HCT116 (cell line): ENCODE data around the gene PYGL. TPM values are rescaled to one million over a fixed set of nuclear protein-coding genes. Genes with fewer than 3 reads are reported as not detected.

Source experiments
- ATAC-seq: fragments of 200-7000 bp; cut with Tn5 transposase; 2 replicates; pipeline ENCODE4 v1.9.1; 2020; ENCODE audit warnings: mild to moderate bottlenecking, moderate library complexity
- BruUV-seq: library from RNA; stranded (reverse); fragments of 400-500 nt; replicated peaks from 2 replicates; lab custom pipeline; 2021; lab: Mats Ljungman, UMichigan
- CTCF ChIA-PET: fragments of 300-600 bp; sonication (Branson Sonifier 250); formaldehyde crosslinking; loops from one replicate; lab custom pipeline; 2021; ENCODE audit warnings: antibody characterized with exemption; lab: Charles Lee
- POLR2A ChIA-PET: fragments of 300-600, 350-600 bp; sonication (Branson Sonifier 250); formaldehyde crosslinking; loops from one replicate; lab custom pipeline; 2021; ENCODE audit warnings: antibody characterized with exemption; lab: Charles Lee
- RAD21 ChIA-PET, 2 experiments: fragments of 300-600 bp; sonication (Branson Sonifier 250); formaldehyde crosslinking; loops; one replicate each; lab custom pipeline; 2023; ENCODE audit warnings: low total read pairs in 2 of 2; ENCODE audit not compliant: uncharacterized antibody in 2 of 2, unreplicated experiment in 2 of 2, low non-redundant PET in 1 of 2; lab: Charles Lee
- DNase-seq: peaks from one replicate; pipeline ENCODE4 v3.0.0-alpha.2; 2010; ENCODE audit warnings: low read depth, low spot score
- H2AFZ ChIP-seq: fragments of 200-600 bp; shearing (Covaris generic), sonication (generic); 2 replicates; pipeline ENCODE4 v1.6.1; 2017; ENCODE audit warnings: low read depth, mixed run types, mixed read lengths, antibody characterized with exemption, low read length; ENCODE audit not compliant: poor library complexity, severe bottlenecking
- H3K27ac ChIP-seq: 2 replicates; pipeline ENCODE4 v1.5.1; 2012; ENCODE audit warnings: low read depth, low read length
- H3K27me3 ChIP-seq: fragments of 200-600 bp; sonication (generic); 2 replicates; pipeline ENCODE4 v1.6.1; 2016; ENCODE audit warnings: mixed run types, low read length, mixed read lengths; ENCODE audit not compliant: insufficient read depth
- H3K36me3 ChIP-seq, 2 experiments: fragments of 200-500 bp in 1 of 2; fragments of 200-600 bp in 1 of 2; sonication (Bioruptor generic) in 1 of 2; sonication (generic) in 1 of 2; 2 replicates each; pipeline versions ENCODE4 v1.5.1 to v1.6.1; 2014 to 2016; ENCODE audit warnings: low read length in 2 of 2, inconsistent platforms in 1 of 2, mixed read lengths in 1 of 2, mixed run types in 1 of 2; ENCODE audit not compliant: insufficient read depth in 2 of 2, control insufficient read depth in 1 of 2
- H3K4me1 ChIP-seq, 2 experiments: fragments of 200-600 bp in 1 of 2; sonication (generic) in 1 of 2; 2 replicates each; pipeline versions ENCODE4 v1.5.1 to v1.6.1; 2012 to 2017; ENCODE audit warnings: low read length in 2 of 2, inconsistent platforms in 1 of 2, mild to moderate bottlenecking in 1 of 2, mixed read lengths in 1 of 2, mixed run types in 1 of 2, moderate library complexity in 1 of 2; ENCODE audit not compliant: insufficient read depth in 2 of 2, control insufficient read depth in 1 of 2
- H3K4me2 ChIP-seq: fragments of 200-600 bp; sonication (generic); 2 replicates; pipeline ENCODE4 v1.6.1; 2017; ENCODE audit warnings: mixed run types, low read length, mixed read lengths
- H3K4me3 ChIP-seq, 2 experiments: fragments of 200-600 bp in 1 of 2; sonication (generic) in 1 of 2; replicated peaks in 1 of 2; 2 replicates each; pipeline ENCODE4 v1.5.1; 2011 to 2016; ENCODE audit warnings: low read length in 2 of 2, control low read depth in 1 of 2, low read depth in 1 of 2, mild to moderate bottlenecking in 1 of 2, mixed read lengths in 1 of 2, mixed run types in 1 of 2
- H3K79me2 ChIP-seq: fragments of 200-600 bp; sonication (generic); 2 replicates; pipeline ENCODE4 v1.6.1; 2017; ENCODE audit warnings: mild to moderate bottlenecking, mixed run types, low read length, moderate library complexity, mixed read lengths; ENCODE audit not compliant: insufficient read depth
- H3K9ac ChIP-seq: fragments of 200-600 bp; sonication (generic); 2 replicates; pipeline ENCODE4 v1.6.1; 2016; ENCODE audit warnings: low read length, mixed read lengths
- H3K9me2 ChIP-seq: fragments of 200-600 bp; sonication (generic), shearing (Covaris generic); 2 replicates; pipeline ENCODE4 v1.6.1; 2017; ENCODE audit warnings: mixed run types, mild to moderate bottlenecking, moderate library complexity; ENCODE audit not compliant: insufficient read depth
- H3K9me3 ChIP-seq, 2 experiments: fragments of 200-500 bp in 1 of 2; fragments of 200-600 bp in 1 of 2; sonication (Bioruptor generic) in 1 of 2; sonication (generic) in 1 of 2; 2 replicates each; pipeline ENCODE4 v1.6.1; 2014 to 2017; ENCODE audit warnings: low read length in 2 of 2, mixed read lengths in 2 of 2, inconsistent platforms in 1 of 2, low read depth in 1 of 2, mild to moderate bottlenecking in 1 of 2, mixed run types in 1 of 2, moderate library complexity in 1 of 2; ENCODE audit not compliant: control insufficient read depth in 1 of 2, insufficient read depth in 1 of 2
- H4K20me1 ChIP-seq: fragments of 200-600 bp; sonication (generic), shearing (Covaris generic); 2 replicates; pipeline ENCODE4 v1.6.1; 2017; ENCODE audit warnings: mixed run types, mild to moderate bottlenecking, moderate library complexity; ENCODE audit not compliant: insufficient read depth
- CEBPB ChIP-seq: IDR thresholded peaks from 2 replicates; pipeline ENCODE4 v1.6.1; 2012; ENCODE audit warnings: low read depth
- ELF1 ChIP-seq: IDR thresholded peaks from 2 replicates; pipeline ENCODE4 v1.6.1; 2012; ENCODE audit warnings: low read depth, borderline replicate concordance
- EZH2phosphoT487 ChIP-seq: fragments of 200-600 bp; IDR thresholded peaks from 2 replicates; pipeline ENCODE4 v1.6.1; 2018; ENCODE audit warnings: antibody characterized with exemption, borderline replicate concordance
- JUND ChIP-seq: IDR thresholded peaks from 2 replicates; pipeline ENCODE4 v1.6.1; 2012
- POLR2A ChIP-seq: IDR thresholded peaks from 2 replicates; pipeline ENCODE4 v1.7.0; 2011; ENCODE audit warnings: borderline replicate concordance; ENCODE audit not compliant: insufficient read depth, insufficient read length; ENCODE audit errors: extremely low read depth
- POLR2AphosphoS5 ChIP-seq: IDR thresholded peaks from 2 replicates; pipeline ENCODE4 v1.6.1; 2011; ENCODE audit warnings: mild to moderate bottlenecking, low read depth, low read length, moderate library complexity
- SIN3A ChIP-seq: IDR thresholded peaks from 2 replicates; pipeline ENCODE4 v1.6.1; 2012; ENCODE audit warnings: low read depth
- SRF ChIP-seq: IDR thresholded peaks from 2 replicates; pipeline ENCODE4 v1.6.1; 2012; ENCODE audit warnings: low read depth
- TCF7L2 ChIP-seq: IDR thresholded peaks from 2 replicates; pipeline ENCODE4 v1.7.0; 2011; ENCODE audit warnings: borderline replicate concordance, inconsistent platforms; ENCODE audit not compliant: insufficient read depth, insufficient read length; ENCODE audit errors: extremely low read depth
- ZFX ChIP-seq: fragments of 450-650 bp; IDR thresholded peaks from 2 replicates; pipeline ENCODE4 v1.6.1; 2017
- intact Hi-C: fragments of 100-400 bp; cut with micrococcal nuclease; formaldehyde crosslinking; loops from 2 replicates; pipeline ENCODE4 v1.10.0; 2022
- total RNA-seq: library from RNA; stranded (reverse); gene quantifications from one replicate; pipeline ENCODE4 v1.2.1, GENCODE V29; 2021; ENCODE audit not compliant: unreplicated experiment
- TF ChIP-seq, protein P1 (sequence below): IDR thresholded peaks from 2 replicates; pipeline ENCODE4 v1.6.1; 2012
- TF ChIP-seq, protein P2 (sequence below), 3 experiments: fragments of 200-600 bp in 1 of 3; sonication (generic) in 1 of 3; IDR thresholded peaks in 2 of 3; conservative IDR thresholded peaks in 1 of 3; 2 replicates each; pipeline ENCODE4 v1.5.1; 2012 to 2017; ENCODE audit warnings: low read depth in 2 of 3, low read length in 2 of 3, antibody characterized with exemption in 1 of 3, borderline replicate concordance in 1 of 3, control low read depth in 1 of 3, mild to moderate bottlenecking in 1 of 3, mixed read lengths in 1 of 3, mixed run types in 1 of 3, moderate library complexity in 1 of 3; ENCODE audit not compliant: insufficient read depth in 1 of 3

PYGL gene
- total RNA-seq, 1 experiment from 2014 or later, result 173 TPM

DNA sequence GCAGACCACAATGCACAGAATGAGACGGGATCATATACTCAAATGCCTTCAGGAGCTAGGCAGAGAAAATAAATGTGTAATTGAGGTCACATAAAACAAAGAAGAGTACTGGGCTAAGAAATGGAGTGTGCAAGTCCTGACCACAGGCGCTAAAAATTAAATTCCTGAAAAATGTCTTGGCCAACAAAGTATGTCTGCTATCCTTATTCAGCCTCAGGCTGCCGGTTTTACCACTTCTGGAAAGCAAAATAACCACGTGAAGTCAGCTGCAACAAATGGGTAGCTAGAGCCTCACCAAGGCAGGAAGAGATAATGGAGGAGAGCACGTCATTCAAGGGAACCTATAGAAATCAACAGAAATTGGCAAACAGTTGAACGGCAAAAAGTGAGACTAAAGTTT lies 3.1 kb downstream of the PYGL start (continued):
- TF ChIP-seq, protein P1, sequence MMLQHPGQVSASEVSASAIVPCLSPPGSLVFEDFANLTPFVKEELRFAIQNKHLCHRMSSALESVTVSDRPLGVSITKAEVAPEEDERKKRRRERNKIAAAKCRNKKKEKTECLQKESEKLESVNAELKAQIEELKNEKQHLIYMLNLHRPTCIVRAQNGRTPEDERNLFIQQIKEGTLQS, result no peak
- TF ChIP-seq, protein P2, sequence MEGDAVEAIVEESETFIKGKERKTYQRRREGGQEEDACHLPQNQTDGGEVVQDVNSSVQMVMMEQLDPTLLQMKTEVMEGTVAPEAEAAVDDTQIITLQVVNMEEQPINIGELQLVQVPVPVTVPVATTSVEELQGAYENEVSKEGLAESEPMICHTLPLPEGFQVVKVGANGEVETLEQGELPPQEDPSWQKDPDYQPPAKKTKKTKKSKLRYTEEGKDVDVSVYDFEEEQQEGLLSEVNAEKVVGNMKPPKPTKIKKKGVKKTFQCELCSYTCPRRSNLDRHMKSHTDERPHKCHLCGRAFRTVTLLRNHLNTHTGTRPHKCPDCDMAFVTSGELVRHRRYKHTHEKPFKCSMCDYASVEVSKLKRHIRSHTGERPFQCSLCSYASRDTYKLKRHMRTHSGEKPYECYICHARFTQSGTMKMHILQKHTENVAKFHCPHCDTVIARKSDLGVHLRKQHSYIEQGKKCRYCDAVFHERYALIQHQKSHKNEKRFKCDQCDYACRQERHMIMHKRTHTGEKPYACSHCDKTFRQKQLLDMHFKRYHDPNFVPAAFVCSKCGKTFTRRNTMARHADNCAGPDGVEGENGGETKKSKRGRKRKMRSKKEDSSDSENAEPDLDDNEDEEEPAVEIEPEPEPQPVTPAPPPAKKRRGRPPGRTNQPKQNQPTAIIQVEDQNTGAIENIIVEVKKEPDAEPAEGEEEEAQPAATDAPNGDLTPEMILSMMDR (IDR thresholded peaks at IDR 0.05 in 2 of 3, conservative IDR thresholded peaks at IDR 0.05 in 1 of 3; ENCODE audit: borderline replicate concordance in 1 of 3, insufficient read depth in 1 of 3, low read depth in 2 of 3, low read length in 2 of 3), result no peak
- no peak for TF ChIP-seq ELF1
- no peak for TF ChIP-seq JUND
- no peak for TF ChIP-seq ZFX
- TF ChIP-seq POLR2AphosphoS5, result no peak
- TF ChIP-seq CEBPB, result no peak
- no peak for TF ChIP-seq POLR2A
- TF ChIP-seq TCF7L2, result no peak
- no peak for TF ChIP-seq SRF
- TF ChIP-seq EZH2phosphoT487, result no peak
- TF ChIP-seq, all 23 proteins: peak for 0

DNA sequence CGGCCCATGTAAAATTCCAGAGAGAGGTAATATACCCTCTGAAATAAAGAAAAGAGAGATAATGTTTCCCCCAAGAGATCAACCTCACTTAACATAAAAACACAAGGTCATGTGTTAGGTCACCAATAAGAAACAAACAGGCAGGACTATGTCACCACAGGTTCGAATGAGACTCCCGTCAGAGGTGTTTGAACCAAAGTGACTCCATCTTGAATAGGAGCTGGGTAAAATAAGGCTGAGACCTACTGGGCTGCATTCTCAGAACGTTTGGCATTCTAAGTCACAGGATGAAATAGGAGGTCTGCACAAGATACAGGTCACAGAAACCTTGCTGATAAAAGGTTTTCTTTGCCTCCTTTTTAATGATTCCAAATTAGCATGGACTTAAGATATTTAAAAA lies 6.5 kb downstream of the PYGL start:
- H3K27ac ChIP-seq, result no peak overlapping the region
- H3K4me3 ChIP-seq, result no peak overlapping the region
- ATAC-seq, result no peak
- intact Hi-C loops, result no loop called here
- H3K4me1 ChIP-seq, result peaks cover 0 to 1% of the 10 kb centered on the region in 2 experiments; a peak in 1 of 4 replicates
- TF ChIP-seq EZH2phosphoT487, result no peak
- no peak for TF ChIP-seq ELF1
- no peak for TF ChIP-seq POLR2AphosphoS5
- no peak for TF ChIP-seq CEBPB
- no peak for TF ChIP-seq SIN3A
- no peaks in the 10 kb centered on the region for H3K27me3 ChIP-seq
- peaks cover 11% of the 10 kb centered on the region for H4K20me1 ChIP-seq
- ChIA-PET RAD21 (no interaction called here), POLR2A (no interaction called here), CTCF (no interaction called here)
- H3K9me2 ChIP-seq, result no peaks in the 10 kb centered on the region
- H3K9ac ChIP-seq, result no peak overlapping the region
- H3K79me2 ChIP-seq, result peaks cover 85% of the 10 kb centered on the region
- no TSS peak for BruUV-seq
- no peak for DNase-seq
- no peak overlapping the region for H2AFZ ChIP-seq
- H3K9me3 ChIP-seq, result no peaks in the 10 kb centered on the region
- H3K4me2 ChIP-seq, result no peak overlapping the region
- H3K36me3 ChIP-seq, result peaks cover 27 to 57% of the 10 kb centered on the region in 2 experiments
